ENCODE results near the gene RAP1GAP2. TPM values are rescaled to one million over a fixed set of nuclear protein-coding genes. Genes with fewer than 3 reads are reported as not detected.

The RAP1GAP2 gene
- total RNA-seq, 3 donors from 2014 or later (not counting 1 experiment from before 2014, with no cell fraction given): 274 to 418 (median 390) TPM

- no peak for TF ChIP-seq CTCF (IDR thresholded peaks at IDR 0.05)
- H3K4me3 ChIP-seq (ENCODE audit: low read length): no peak overlapping the region
- Mint-ChIP-seq H3K27ac (peak overlapping the region; percentile 50 to 66), H3K27me3 (ENCODE audit: low read depth in 2 of 2) (no peaks in the 10 kb centered on the region), H3K36me3 (no peaks in the 10 kb centered on the region), H3K4me3 (peak overlapping the region; percentile 7), H3K4me1 (peaks cover 15 to 35% of the 10 kb centered on the region in 2 donors), H3K9me3 (no peaks in the 10 kb centered on the region)
- no peaks in the 10 kb centered on the region for H3K27me3 ChIP-seq (ENCODE audit: control insufficient read depth, insufficient read depth, low read length)
- intact Hi-C loops (cut with micrococcal nuclease): no loop called here
- H3K36me3 ChIP-seq (ENCODE audit: control insufficient read depth, insufficient read depth, low read length): peaks cover 15% of the 10 kb centered on the region
- no peaks in the 10 kb centered on the region for H3K9me3 ChIP-seq (ENCODE audit: control insufficient read depth, insufficient read depth, low read length)
- DNase-seq (no peak), ATAC-seq (no peak)
- 82% methylated on average over 5 of the region's 9 CpGs for WGBS (ENCODE audit: insufficient coverage)
- H3K27ac ChIP-seq (ENCODE audit: low read length): no peak overlapping the region
- no peaks in the 10 kb centered on the region for H3K4me1 ChIP-seq (ENCODE audit: control insufficient read depth, insufficient read depth, low read length)
These were observed 241.0 kb downstream of the RAP1GAP2 start for GRCh38 chr17:3037259-3037658.

- no peak for TF ChIP-seq CTCF (IDR thresholded peaks at IDR 0.05)
- no peak for ATAC-seq
- H3K27ac Mint-ChIP-seq: peak overlapping the region; percentile 5 to 37
- Histone ChIP-seq H3K36me3 (ENCODE audit: control insufficient read depth, insufficient read depth, low read length) (peaks cover 11% of the 10 kb centered on the region), H3K27ac (ENCODE audit: low read length) (no peak overlapping the region), H3K9me3 (ENCODE audit: control insufficient read depth, insufficient read depth, low read length) (peaks cover 5% of the 10 kb centered on the region), H3K4me1 (ENCODE audit: control insufficient read depth, insufficient read depth, low read length) (no peaks in the 10 kb centered on the region), H3K27me3 (ENCODE audit: control insufficient read depth, insufficient read depth, low read length) (no peaks in the 10 kb centered on the region), H3K4me3 (ENCODE audit: low read length) (no peak overlapping the region)
- no peak for DNase-seq
- H3K36me3 Mint-ChIP-seq: no peaks in the 10 kb centered on the region
- no peaks in the 10 kb centered on the region for H3K27me3 Mint-ChIP-seq (ENCODE audit: low read depth in 2 of 2)
- H3K4me3 Mint-ChIP-seq: peak overlapping the region; percentile 13
- intact Hi-C loops (cut with micrococcal nuclease): no loop called here
- 81% methylated on average over 5 of the region's 5 CpGs for WGBS (ENCODE audit: insufficient coverage)
- peaks cover 15 to 24% of the 10 kb centered on the region in 2 donors for H3K4me1 Mint-ChIP-seq
- no peaks in the 10 kb centered on the region for H3K9me3 Mint-ChIP-seq
These were observed 242.7 kb downstream of the RAP1GAP2 start for GRCh38 chr17:3038941-3039340.

GRCh38 chr17:3039736-3040135 is 243.5 kb downstream of the RAP1GAP2 start:
- ATAC-seq (peak; percentile 69 to 76 (median 71)), DNase-seq (peak in 1 of 2 donors; percentile 37)
- H3K9me3 ChIP-seq (ENCODE audit: control insufficient read depth, insufficient read depth, low read length): peaks cover 12% of the 10 kb centered on the region
- Mint-ChIP-seq H3K27me3 (ENCODE audit: low read depth in 2 of 2) (no peaks in the 10 kb centered on the region), H3K27ac (peak overlapping the region; percentile 5 to 39), H3K36me3 (peaks cover 6% of the 10 kb centered on the region), H3K9me3 (peaks cover 0 to 3% of the 10 kb centered on the region in 2 donors), H3K4me1 (peaks cover 15 to 21% of the 10 kb centered on the region in 2 donors), H3K4me3 (no peak overlapping the region)
- no peak for TF ChIP-seq CTCF (IDR thresholded peaks at IDR 0.05)
- intact Hi-C loops (cut with micrococcal nuclease): loop anchor here (10.0 kb wide), 1 partner anchor 595 kb away; the partner anchor contains the start of genes CTNS and SHPK
- WGBS (ENCODE audit: insufficient coverage): 6% methylated on average over 6 of the region's 6 CpGs
- no peak overlapping the region for H3K4me3 ChIP-seq (ENCODE audit: low read length)
- no peaks in the 10 kb centered on the region for H3K27me3 ChIP-seq (ENCODE audit: control insufficient read depth, insufficient read depth, low read length)
- H3K27ac ChIP-seq (ENCODE audit: low read length): no peak overlapping the region
- H3K36me3 ChIP-seq (ENCODE audit: control insufficient read depth, insufficient read depth, low read length): peaks cover 5% of the 10 kb centered on the region
- no peaks in the 10 kb centered on the region for H3K4me1 ChIP-seq (ENCODE audit: control insufficient read depth, insufficient read depth, low read length)

- no peaks in the 10 kb centered on the region for H3K4me1 ChIP-seq (ENCODE audit: control insufficient read depth, insufficient read depth, low read length)
- H3K27ac Mint-ChIP-seq: no peak overlapping the region
- DNase-seq (no peak), ATAC-seq (no peak)
- H3K4me3 Mint-ChIP-seq: no peak overlapping the region
- peaks cover 15 to 16% of the 10 kb centered on the region in 2 donors for H3K4me1 Mint-ChIP-seq
- WGBS (ENCODE audit: insufficient coverage): 96% methylated on average over 5 of the region's 5 CpGs
- no peaks in the 10 kb centered on the region for H3K27me3 Mint-ChIP-seq (ENCODE audit: low read depth in 2 of 2)
- intact Hi-C loops (cut with micrococcal nuclease): loop anchor here (10.0 kb wide), 1 partner anchor 594 kb away; the partner anchor contains the start of genes CTNS and SHPK
- H3K27me3 ChIP-seq (ENCODE audit: control insufficient read depth, insufficient read depth, low read length): no peaks in the 10 kb centered on the region
- no peak overlapping the region for H3K4me3 ChIP-seq (ENCODE audit: low read length)
- H3K27ac ChIP-seq (ENCODE audit: low read length): no peak overlapping the region
- no peaks in the 10 kb centered on the region for H3K36me3 ChIP-seq (ENCODE audit: control insufficient read depth, insufficient read depth, low read length)
- H3K9me3 ChIP-seq (ENCODE audit: control insufficient read depth, insufficient read depth, low read length): peaks cover 12% of the 10 kb centered on the region
- H3K9me3 Mint-ChIP-seq: peaks cover 0 to 3% of the 10 kb centered on the region in 2 donors
- no peak for TF ChIP-seq CTCF (IDR thresholded peaks at IDR 0.05)
- H3K36me3 Mint-ChIP-seq: peaks cover 6% of the 10 kb centered on the region
These were observed 244.6 kb downstream of the RAP1GAP2 start for GRCh38 chr17:3040882-3041281.

Data from natural killer cell (primary cell).